HUDEP-2 (cell line): ENCODE data around the gene RNF144B.
"Not testable (repeated sequence)": the region's sequence is repeated elsewhere in the genome, so short reads cannot be mapped to it uniquely, and the experiment has no call there.

Experiments used
- DNase-seq, 76 experiments: peaks; one replicate each; lab custom pipeline; 2025; ENCODE audit not compliant: unreplicated experiment in 76 of 76; lab: John Stamatoyannopoulos, UW

The RNF144B gene

DNA sequence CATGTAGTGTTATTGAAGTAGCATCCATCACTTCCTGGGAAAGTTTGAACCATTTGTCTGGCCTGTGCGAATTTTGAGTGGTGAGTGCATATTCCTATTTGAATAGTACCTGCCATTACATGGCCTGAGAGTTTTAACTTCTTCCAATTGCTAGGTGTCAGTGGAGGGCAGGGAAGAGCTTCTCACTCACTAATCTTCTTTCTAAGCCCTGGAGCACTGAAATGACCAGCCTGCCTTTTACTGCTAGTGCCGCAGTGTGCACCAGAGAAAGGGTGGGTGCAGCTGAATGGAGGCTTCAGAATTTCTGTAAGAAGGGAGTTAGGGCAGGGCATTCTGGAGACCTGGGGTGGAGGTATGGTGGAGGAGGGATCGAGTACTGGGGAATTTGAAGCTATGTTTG lies 45.5 kb downstream of the RNF144B start:
- no peak for DNase-seq

DNA sequence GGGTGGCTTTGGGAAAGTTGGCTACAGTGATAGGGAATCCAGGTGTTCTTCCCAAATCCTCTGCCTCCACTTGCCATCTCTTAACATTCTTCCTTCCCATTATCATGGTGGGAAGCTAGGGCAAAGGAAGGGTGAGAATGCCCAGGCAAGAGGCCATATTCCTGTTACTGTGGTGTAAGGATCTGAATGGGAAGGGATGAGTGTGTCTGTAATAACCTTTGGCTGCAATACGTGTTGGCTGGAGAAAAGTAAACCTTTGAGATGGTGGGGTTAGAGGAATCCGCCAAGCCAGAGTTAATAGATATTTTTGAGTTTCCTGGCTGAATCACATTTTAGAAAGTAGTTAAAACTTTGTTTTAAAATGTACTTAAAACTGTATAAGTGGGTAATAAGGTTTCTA lies 45.9 kb downstream of the RNF144B start:
- no peak for DNase-seq

DNA sequence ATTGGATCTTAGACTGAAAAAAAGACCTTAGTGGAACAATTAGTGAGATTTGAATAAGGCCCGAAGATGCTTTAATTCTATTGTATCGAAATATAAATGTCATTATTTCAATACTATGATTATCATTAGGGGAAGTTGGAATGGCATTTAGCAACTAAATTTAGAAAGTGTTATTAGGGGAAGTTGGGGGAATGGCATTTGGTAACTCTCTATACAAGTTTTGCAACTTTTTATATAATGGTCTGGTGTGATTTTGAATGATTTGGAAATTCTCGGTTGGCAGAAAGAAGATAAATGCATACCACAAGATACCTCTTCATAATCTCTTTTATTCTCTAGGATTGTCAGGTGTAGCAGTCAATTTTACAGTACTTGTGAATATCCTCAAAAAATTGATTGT lies 49.2 kb downstream of the RNF144B start:
- DNase-seq = no peak

DNA sequence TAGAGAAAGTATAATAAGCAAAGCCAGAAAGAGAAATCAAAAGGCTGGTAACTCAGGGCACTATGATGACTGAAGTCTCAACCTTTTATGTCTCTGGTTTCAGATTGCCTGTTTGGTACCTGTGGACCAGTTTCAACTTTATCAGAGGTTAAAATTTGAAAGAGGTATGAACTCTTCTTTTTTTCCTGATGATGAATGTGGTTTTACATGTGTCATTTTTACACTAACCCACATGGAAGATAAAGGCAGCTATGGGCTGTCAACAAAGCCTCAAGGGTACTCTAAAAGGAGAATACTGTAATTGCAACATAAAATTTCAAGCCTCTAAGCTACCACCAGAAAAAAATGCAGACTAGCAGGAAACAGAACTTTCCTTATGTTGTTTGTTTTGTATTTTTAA lies 52.4 kb downstream of the RNF144B start:
- DNase-seq = no peak

DNA sequence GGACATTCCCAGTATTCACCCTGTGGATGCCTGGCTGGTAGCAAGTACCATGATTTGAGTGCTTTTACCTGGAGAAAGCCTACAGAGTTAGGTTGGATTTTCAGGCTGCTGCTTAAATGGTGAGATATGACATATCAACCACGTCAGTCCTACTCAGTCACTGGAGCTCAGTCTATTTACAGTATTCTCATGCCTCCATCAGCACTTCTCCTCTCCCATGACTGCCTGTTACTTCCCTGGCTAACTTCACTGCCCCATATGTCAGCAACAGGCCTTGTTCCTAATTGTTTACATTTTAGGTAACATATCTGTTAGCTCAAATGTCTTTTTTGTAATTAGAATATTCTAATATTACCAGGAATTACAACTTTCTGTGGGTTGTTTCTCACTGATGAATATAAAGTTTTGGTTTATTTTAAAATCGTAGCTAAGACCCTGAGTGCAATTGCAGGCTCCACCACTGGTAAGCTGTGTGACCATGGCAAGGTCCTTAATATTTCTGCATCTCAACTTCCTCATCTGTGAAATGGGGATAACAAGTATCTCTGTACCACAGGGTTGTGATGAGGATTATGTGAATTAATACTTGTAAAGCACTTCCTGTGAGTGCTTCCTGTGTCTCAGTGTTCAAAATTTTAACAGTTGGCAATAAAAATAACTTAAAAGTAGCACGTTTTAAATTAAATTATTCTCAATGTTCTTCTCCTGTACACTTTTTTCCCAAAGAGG lies 54.3 kb downstream of the RNF144B start:
- DNase-seq = no peak

DNA sequence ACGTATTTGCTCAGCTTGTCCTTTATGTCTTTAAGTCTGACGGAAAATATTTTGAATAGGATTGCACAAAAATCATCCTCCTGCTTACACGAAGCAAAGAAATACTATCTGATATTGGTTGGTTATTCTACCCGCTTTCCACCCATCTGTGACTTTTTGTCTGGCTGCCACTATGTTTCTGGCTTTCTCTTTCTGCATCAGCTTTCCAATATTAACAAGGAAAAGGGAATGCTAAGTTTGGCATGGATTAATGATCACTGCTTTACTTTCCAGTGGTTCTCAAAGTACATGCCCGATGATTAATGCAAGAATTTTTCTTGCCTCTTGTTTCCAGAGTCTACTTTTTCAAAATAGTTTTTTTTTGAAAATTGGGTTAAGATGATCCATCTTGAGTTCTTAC lies 57.0 kb downstream of the RNF144B start:
- no peak for DNase-seq

DNA sequence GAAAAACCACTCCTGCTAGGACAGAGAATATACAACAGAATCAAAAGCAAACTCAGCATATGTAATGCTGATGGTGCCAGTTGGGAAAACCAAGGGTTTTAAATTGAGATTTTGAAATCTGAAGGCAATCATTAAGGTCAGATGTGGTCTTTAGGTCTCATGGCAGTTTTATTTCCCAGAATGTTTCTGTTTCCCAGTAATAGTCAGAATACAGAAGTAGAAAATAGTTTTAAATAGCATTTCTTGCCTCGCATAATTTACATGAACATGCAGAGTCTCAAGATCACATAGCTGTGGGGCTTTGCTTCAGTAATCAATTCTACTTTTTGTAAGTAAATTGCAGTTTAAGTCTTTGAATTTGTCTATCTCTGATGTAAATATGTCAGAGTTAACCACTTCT lies 58.1 kb downstream of the RNF144B start:
- no peak for DNase-seq

DNA sequence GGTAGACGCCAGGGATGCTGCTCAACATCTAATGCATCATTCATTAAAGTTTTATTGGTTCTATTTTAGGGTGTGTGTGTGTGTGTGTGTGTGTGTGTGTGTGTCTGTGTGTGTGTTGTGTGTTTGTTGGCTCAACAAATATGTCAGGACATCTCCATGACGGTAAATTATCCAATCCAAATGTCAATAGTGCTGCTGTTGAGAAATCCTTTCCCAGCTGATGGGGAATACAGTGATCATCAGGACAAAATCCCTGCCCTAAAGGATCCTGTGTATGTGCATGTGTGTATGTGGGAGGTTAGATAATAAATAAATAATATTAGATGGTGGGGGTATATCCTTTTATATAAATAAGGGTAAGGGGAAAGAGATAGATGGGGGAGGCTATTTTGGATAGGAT lies 59.6 kb downstream of the RNF144B start:
- no peak for DNase-seq

DNA sequence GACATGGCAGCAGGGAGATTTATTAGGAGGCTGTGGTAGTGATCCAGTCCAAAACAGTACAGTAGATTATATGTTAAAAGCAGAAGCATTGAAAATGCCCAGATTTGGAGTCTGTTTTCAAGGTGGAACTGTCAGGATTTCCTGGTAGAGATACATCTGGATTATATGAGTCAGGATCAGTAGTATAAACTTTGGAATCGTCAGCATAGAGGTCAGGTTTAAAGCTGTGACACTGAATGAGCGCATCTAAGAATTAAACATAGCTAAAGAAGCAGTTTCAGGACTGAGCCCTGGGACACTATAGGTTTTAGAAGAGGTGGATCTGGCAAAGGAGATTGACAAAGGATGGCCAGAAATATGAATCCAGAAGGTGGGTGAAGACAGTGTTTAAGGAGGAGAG lies 60.4 kb downstream of the RNF144B start:
- no peak for DNase-seq

DNA sequence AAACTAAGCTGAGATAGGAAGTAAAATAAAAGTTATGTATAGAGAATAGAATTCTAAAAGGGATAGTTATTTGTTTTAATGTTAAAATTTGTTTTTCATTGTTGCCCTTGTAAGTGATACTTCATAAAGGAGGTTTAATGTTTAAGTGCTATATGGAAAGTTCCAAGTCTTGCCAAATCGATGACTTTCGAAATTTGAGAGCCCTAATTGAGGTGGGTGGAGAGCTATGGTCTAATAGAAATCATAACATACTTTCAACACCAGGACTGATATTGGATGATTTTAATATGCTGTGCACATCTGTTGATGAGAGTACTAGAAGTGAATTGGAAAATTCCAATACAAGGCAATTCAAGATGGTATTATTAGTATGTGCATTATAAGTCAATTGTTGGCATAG lies 64.6 kb downstream of the RNF144B start:
- no peak for DNase-seq

DNA sequence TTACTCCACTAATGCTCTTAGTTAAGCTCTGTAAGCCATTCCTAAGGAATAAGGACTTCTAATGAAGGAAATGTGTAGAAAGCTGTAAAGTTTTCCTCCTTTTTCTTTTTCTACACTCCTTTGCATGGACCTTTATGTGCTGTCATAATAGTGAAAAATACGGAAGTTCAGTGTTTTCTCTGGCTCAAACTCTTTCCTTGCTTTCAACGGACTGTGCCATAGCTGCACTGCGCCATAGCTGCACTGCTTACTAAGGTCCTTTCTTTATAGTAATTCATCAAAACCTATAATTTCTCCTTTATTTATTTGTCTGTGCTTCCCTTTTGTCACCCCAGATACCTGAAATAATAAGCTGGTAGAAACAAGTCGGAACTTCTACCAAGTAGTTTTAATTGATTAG lies 67.3 kb downstream of the RNF144B start:
- DNase-seq = no peak

DNA sequence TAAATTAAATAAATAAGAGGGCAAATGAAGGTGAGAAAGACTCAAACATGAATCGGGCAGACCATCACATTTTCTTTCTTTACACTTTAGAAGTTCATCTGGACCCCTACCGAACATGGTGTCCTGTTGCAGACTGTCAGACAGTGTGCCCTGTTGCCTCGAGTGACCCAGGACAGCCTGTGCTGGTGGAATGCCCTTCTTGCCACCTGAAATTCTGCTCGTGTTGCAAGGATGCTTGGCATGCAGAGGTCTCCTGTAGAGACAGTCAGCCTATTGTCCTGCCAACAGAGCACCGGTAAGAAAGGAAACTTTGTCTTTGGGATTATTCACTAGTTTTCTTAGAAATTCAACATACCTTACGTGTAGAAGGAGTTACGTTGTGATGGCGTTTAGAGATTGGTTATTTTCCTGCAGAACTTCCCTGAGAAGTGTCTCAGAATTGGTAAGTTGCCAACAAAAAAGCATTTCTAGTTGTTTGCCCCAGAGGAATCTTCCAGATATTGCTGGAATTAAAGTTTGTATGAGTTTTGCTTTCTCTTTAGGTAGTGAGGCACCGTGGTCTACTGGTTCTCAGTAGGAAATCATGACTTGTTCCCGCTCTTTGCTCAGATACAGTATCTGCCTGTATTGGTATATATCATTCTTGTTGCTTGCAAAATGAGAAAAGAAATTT lies 70.1 kb downstream of the RNF144B start:
- DNase-seq = no peak

DNA sequence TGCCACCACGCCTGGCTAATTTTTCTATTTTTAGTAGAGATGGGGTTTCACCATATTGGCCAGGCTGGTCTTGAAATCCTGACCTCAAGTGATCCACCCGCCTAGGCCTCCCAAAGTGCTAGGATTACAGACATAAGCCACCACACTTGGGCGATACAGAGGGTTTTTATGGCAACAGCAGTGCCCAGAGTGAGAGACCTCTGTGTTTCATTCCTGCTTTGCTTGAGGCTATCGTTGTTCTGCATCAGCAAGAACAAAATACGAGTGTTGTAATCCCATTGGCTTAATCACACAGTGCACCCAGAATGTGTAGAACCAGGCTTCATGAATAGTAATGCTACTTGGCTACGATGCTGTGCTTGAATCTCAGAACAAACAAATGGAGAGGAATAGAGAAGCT lies 70.9 kb downstream of the RNF144B start:
- not testable (repeated sequence) for DNase-seq

DNA sequence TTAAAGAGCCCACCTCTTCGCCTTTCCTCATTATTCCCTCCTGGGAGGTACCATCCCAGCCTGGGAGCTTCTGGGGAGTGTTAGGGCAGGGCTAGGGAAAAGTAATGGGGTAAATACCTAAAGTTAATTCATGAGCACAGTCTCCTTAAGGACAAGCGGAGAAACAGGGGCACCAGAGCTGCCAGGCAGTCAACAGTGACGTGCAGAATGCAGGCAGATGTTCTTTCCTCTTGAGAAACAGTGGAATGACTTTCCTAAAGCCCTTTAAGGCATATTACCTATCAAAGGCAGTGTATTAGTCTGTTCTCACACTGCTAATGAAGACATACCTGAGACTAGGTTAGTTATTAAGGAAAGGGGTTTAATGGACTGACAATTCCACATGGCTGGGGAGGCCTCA lies 76.3 kb downstream of the RNF144B start:
- DNase-seq = no peak

DNA sequence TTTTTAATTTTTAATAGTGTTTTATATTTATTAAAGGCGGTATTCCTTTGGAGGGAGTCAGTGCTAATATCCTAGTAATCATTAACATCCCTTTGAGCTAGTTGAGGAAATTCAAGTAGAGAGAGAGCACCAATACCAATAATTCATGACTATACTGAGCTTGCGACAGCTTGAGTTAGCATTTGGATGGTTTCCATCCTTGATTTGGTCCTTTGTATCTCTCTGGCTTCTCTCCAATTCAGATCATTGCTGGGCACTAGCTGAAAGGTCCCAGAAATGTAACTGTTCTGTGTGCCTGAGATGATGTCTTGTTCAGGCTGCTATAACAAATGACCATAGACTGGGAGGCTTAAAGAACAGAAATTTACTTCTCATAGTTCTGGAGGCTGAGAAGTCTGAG lies 77.0 kb downstream of the RNF144B start:
- DNase-seq = peak in 1 of 76 experiments; percentile 5

DNA sequence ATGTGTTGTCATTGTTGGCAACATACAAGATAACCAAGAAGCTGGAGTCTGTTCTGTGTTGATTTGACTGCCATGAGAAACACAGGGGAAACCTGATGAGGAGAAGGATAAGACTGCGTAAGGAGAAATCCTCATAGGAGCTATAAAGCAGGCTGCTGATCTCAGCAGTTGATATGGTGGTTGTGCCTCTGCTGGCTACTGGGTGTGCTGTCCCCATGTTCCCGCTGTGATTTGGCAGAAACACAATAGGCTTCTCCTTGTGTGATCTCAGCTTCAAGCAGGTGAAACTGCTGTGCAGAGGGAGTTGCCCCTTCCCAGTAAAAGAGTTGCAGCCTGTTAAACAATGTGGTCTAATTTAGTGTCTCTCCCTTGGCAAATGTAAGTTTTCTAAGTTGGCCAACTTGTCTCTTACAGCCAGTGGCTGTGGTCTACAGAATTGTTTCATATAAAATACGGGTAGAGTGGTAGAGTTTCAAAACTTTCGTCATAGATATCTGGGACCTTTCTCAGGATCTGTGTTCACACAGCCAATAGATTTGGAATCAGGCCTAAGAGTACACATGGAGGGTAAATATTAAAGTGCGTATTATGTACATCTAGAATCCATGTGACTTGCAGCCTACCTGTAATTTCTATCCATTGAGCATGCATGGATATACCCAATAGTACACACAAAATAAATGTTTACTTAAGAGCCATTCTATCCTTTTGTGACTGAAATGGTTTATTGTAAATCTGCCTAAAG lies 78.4 kb downstream of the RNF144B start:
- DNase-seq = no peak

DNA sequence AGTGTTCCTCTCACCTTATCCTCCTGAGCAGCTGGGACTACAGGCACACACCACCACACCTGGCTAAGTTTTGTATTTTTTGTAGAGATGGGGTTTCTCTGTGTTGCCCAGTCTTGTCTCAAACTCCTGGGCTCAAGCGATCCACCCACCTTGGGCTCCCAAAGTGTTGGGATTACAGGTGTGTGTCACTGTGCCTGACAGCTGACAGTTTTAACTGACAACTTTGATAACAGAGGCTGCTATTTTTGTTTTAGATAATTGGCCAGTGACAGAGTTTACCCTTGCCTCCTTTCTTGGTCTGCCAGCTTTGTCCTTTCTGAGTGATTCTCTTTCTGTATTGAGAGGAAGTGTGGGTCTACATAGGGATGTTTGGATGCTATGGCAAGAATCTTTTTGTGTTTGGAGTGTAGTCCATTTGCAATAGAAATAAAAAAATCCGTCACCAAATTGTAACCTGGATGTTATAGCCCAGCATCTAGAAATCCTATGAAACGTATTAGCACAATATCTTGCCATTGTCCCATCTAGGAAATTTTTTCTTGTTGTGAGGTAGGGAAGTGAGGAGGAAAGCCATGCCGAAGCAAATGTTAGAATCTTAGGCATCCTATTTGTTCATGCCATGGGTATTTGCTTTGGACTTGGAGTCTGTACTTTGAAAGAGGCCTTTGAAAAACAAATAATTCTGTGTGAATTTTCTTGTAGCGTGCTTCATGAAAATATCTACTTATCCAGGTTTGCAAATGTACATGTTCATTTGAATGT lies 80.8 kb downstream of the RNF144B start:
- no peak for DNase-seq

DNA sequence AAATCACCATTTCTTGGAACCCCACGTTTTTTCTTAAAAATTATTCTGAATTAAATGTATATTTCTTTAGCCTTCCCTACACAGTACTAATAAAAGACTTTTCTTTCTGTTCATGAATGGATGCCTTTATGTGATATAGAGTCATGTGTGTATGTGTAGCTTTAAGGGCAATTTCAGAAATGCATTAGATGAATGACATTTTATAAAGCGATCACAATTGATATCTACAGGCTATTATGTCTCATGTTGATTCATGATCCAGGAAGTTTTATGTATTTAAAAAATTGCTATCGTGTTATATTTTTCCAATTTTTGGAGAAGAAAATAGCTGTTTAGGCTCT lies 81.3 kb downstream of the RNF144B start:
- no peak for DNase-seq

DNA sequence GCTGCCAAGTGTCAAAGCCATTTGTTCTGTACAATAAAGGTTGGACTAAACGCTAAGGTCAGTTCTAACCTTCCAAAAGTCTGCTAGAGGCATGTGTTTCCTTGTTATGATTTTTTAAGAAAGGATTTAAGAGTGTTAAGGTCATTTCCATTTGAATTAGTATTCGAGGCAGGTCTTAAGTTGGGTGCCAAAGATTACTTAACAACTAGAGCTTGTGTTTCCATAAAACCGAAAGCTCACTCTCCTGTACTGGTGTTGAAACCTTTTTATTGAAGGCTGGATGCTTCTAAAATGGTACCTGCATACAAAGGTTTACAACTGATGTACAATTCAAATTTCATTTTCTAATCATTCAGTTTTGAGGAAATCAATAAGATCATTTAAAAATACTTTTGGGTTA lies 82.4 kb downstream of the RNF144B start:
- DNase-seq = no peak

DNA sequence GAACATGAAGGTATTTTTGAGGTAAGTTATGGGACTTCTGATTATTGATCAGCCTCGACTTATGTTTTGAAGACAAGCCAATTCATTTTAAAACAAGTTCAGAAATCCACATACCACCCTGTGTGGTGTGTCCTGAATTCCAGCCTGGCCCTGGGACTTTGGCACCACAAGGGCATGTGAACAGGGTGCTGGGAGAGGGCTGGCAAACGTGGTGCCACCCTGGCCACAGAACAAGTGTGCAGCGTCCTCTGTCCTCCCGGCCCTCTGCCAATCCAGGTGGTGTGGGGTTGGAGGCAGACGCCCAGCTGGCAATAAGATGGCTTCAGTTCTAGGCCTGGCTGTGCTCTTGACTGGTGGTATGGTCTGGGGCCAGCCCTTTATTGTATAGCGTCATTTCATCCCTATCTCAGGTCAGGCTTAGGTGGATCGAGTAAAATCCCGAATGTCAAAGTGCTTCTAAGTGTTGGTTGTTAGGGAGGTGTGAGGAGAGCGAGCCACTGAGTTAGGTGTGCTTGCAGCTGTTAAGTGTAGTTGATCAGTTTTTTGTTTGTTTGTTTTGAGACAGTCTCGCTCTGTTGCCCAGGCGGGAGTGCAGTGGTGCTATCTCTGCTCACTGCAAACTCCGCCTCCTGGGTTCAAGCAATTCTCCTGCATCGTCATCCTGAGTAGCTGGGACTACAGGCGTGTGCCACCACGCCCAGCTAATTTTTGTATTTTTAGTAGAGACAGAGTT lies 84.2 kb downstream of the RNF144B start:
- DNase-seq = no peak

DNA sequence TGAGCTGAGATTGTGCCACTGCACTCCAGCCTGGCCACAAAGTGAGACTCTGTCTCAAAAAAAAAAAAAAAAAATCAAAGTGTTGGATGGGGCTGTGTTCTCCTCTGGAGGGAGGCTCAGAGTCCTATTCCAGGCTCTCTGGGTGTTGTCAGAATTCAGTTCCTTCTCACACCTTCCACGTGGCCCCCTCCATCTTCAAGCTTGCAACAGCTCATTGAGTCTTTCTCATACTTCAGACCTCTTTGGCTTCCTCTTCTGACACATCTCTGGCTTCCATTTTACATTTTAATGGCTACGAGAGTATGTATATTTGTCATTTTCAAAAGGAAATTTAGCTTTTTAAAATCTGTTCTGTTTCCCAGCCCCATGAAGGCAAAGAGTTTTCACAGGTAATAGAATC lies 85.8 kb downstream of the RNF144B start:
- DNase-seq = no peak
